RCC 7860 (cell line): ENCODE results near the gene WNK2.

Experiments
- DNase-seq: peaks from one replicate; pipeline ENCODE4 v3.0.0-alpha.2; 2015; ENCODE audit warnings: low spot score
- FAIRE-seq: peaks from 2 replicates; lab custom pipeline; 2012; peaks lifted over from hg19 to GRCh38; lab: Jason Lieb, UNC

WNK2 gene

DNA sequence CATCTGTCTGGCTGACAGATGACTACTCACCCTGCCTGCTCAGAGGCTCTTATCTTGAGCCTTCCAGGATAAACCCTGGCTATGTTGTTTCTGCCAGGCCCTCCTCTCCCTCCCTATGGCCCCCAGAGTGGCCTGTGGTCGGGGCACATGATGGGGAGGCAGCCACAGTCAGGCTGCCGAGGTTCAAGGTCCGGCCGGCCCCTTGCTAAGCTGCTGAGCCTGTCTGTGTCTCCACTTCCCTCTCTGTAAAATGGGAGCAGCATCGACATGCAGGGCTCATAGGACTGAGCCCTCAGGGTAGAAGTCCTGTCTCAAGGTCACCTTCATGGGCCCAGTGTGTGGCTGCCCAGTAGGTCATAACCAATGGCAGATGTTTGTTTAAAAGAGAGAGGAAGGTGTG, 28.5 kb downstream of the WNK2 start:
- DNase-seq, result no peak
- FAIRE-seq, result no peak

DNA sequence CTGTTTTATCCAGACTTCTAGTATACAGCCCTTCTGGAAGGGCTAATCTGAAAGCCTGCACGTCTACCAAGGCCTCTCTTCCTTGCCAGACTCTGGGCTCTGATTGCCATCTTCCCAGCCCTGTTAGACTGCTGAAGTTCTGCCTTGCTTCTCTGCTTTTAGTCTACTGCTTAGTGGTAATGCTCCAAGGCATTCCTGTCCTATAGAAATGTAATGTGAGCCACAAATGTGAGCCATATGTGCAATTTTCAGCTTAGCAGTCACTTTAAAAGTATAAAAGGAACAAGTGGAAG, 32.1 kb downstream of the WNK2 start:
- FAIRE-seq (no peak), DNase-seq (no peak)

DNA sequence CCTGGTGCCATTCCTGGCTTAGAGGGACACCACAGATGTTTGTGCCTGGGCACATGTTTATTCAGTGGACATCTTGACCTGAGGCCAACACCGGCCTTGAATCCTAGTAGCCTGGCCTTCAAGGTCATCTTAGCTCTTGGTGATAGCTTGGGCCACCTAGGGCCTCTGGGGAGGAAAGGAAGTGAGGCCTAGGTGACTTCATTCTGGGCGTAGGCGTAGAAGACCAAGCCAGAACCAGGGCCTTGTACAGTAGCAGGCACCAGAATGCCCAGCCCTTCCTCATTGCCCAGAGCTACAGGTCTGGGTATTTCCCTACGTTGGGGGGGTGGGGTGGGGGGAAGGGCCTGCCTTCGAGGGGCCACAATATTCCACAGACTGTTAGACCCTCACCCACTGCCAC, 33.8 kb downstream of the WNK2 start:
- DNase-seq (no peak), FAIRE-seq (no peak)

DNA sequence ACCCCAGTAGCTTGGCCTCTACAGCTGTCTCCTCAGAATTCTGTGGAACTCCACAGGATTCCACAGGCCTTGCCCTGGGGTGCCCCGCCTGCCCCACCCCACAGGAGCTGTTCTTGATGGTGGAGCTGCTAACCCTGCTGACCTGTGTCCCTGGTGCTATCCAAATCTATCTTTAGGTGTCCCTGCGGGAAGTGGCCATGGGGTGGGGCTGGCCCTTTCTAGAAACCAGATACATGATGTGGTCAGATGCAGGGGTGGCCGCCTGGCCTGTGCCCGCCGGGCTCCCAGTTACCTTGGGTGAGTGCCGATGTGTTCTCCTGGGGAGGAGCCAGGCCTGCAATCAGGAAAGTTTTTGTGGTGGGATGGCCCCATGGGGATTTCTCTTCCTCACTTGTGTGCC, 34.2 kb downstream of the WNK2 start:
- no peak for DNase-seq
- FAIRE-seq, result no peak

DNA sequence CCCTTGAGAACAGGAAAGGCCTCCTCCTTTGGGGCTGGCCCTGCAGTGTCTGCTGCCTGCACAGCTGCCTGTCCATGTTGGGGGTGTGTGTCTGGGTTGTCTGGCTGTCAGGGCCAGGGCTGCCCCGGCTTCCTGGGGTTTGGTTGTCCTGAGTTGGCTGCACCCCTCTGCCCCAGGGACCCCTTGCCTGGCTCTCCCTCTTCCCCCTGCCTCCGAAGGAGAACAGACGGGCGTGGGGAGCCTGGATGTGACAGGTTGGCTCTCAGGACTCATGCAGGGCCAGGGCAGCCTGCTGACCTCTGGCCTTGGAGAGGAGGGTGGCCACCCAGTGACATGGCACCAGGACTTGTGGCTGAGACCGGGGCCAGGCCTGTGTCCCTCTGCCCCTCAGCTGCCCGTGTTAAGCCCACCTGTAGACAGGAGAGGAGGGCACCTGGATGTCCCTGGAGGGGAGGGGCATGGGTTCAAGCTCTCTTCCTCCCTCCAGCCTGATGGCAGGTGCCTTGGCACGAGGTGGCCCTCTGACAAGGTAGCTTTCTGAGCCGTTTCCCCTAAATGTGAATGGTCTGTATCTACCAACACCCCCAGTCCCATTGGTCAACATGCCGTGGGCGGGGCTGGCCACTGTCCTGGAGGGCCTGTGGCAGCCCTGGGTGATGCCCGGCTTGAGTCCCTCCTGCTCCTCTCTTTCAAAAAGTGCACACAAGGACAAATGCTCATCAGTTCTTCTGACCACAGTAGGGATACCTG, 34.9 kb downstream of the WNK2 start:
- FAIRE-seq, result no peak

DNA sequence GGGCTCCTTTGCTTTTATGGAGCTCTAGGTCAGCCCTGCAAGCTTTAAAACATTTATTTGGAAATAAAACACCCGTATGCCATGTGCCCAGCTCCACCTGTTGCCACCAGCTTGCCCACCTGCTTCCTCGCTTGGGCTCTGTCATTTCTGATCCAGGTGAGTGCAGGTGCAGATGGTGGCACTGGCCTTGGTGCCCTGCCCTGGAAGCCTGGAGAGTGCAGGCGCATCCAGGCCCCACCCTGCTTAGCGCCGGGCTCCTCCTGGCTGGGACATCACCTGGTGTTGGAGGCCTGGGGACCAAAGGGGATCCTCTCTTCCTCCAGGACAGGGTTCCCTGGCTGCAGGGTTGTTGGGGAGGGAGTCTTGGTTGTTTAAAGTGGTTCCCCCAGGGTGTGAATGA, 35.8 kb downstream of the WNK2 start:
- DNase-seq (no peak), FAIRE-seq (no peak)

More for the DNA sequence above, 34.9 kb downstream of the WNK2 start:
- DNase-seq, result no peak

DNA sequence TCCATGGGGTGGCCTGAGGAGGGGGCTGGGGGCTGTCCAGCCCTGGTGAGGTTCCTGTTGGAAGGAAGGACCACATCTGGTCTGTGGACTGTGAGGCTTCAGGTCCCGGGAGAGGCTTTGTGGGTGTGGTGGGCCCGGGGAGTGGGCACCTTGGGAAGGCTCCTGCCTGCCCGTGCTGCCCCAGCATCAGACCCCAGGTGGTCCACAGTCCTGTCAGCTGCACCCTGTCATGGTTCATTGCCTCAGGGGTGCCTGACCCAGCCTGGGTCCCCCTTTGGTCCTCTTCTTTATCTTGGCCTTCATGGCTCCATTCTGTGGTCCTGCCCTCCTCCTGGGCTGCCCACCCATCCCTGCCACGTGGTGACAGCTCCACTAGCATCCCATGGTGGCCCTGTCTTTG, 36.7 kb downstream of the WNK2 start:
- DNase-seq (no peak), FAIRE-seq (no peak)

DNA sequence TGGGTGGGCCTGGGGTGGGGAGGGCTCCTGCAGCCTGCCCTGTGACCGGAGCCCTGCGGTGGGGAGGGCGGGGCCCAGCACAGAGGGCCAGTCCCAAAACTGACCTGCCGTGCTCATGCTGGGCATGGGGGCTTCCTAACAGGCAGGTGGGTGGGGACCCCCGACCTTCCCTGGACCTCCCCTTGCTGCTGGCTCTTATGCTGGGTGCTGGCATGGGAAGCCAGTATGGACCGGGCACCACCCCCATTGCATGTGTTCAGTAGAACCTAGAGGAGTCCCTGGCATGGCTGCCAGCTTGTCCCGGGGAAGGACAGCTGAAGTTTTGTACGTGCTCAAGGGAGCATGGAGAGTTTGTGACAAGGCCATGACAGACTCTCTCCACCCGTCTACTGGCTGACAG, 37.1 kb downstream of the WNK2 start:
- FAIRE-seq, result no peak

DNA sequence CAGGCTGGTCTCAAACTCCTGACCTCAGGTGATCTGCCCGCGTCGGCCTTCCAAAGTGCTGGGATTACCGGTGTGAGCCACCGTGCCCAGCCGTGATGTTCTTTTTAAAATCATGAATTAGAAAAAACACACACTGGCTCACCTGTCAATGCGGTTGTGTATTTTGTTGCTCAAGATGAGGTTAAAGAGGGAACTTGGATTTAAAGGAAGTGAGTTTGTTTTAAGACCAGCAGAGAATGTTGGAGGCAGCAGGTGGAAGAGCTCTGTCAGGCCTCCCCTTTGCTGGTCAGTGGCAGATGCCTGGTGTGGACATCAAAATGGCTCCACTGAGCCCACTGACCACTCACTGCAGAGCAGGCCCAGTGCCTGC, 38.9 kb downstream of the WNK2 start:
- no peak for FAIRE-seq

More for the DNA sequence above, 37.1 kb downstream of the WNK2 start:
- no peak for DNase-seq

DNA sequence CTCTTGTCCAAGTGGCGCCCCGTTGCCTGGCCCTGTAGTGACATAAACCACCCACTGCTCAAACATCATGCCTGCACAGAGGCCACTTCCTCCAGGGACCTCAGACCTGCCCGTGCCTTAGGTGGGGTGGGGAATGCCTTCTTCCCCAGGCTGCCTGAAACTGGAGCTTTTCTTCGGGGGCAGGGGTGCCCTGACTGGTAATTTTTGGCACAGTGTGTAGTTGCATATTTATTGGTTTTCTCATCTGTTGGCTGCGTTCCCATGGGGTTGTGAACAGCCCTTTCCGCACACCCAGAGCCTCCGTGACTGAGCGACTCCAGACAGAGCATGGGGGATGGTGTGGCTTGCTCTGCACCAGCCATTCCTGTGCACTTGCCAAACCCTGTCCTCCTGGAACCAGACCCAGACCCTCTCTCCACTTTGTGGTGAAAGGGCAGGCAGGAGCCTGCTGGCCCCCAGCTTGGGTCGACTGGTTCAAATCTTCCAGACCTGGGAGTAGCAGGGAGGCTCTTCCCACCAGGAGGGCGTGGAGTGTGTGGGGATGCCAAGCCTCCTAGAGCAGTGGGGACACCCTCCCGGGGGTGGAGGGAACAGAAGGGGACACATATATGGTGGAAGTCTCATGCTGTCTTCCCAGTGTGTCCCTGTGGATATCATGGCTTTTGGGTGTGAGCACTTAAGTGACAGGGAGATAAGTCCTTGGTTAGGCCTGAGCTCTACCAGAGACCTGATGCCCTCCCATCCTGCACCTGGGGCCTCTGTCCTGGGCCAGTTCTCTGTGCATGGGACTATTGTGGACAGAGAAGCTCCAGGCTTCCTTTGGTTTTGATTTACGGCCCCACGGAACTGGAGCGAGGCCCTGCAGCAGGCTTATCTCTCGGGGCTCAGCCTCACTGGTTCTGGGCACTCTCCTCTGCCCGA, 39.6 kb downstream of the WNK2 start:
- FAIRE-seq (no peak), DNase-seq (no peak)

More for the DNA sequence above, 38.9 kb downstream of the WNK2 start:
- DNase-seq, result no peak

DNA sequence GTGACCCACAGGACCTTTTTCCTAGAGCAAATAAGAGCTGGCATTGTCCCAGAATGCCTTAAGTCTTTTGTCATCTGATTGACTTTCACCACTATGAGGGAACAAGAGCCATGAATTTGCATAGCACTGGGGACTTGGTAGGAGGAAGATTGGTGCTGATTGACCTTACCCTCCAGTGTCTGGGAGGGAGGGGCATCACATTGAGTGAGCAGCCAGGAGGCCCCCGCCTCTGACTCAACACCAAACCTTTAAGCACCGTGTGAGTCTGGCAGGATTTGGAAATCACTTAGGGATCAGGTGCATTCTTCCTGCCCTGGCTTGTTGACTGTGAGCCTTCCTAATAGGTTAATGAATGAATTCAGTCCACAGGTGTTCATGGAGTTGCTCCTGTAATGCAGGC, 40.7 kb downstream of the WNK2 start:
- FAIRE-seq (no peak), DNase-seq (no peak)

DNA sequence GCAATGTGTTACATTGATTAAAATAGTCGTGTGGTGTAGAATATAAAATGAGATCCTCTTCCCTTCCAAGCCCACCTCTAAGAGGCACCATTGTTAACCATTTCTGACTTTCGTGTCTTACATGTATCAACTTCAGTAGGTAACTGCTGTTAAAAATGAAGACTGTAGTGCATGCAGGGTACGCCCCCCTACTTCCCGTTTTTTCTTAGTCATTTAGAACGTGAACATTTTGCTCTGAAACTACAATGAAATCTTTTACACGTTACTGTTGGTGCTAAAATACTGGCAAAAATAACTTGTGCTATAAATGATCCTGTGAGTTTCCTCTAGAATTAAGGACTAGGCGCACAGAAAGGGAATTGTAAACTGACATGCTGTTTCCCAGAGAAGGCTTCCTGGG, 41.5 kb downstream of the WNK2 start:
- FAIRE-seq (no peak), DNase-seq (no peak)

DNA sequence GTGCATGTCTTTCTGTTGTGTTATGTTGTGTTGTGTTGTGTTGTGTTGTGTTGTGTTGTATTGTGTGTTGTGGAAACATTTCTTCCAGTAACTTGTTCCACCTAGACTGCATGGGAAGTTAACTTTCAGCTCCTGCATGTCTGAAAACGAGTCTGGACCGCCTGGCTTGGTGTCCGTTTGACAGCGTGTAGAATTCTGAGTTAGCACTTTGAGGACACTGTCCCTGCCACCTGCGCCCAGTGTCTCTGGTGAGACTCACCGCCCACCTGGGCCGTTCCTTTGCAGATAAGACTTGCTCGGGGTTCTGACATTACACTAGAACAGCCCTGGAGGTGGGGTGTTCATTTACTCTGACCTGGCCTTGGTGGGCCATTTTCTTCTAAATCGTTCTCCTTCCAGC, 42.0 kb downstream of the WNK2 start:
- DNase-seq (no peak), FAIRE-seq (no peak)

DNA sequence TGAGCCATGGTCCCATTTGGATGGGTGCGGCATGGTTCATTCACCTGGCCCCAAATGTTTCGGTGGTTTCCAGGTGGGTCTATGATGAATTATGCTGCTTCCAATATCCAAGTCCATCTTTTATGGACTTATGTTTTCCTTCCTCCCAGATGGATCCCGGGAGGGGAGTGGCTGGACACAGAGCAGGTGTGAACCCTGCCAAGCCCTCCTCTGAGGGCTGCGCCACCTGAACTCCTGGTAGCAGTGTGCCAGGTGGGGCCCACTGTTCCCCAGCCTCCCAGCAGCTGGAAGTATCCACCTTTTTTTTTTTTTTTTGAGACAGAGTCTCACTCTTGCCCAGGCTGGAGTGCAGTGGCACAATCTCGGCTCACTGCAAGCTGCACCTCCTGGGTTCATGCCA, 42.9 kb downstream of the WNK2 start:
- DNase-seq (no peak), FAIRE-seq (no peak)

DNA sequence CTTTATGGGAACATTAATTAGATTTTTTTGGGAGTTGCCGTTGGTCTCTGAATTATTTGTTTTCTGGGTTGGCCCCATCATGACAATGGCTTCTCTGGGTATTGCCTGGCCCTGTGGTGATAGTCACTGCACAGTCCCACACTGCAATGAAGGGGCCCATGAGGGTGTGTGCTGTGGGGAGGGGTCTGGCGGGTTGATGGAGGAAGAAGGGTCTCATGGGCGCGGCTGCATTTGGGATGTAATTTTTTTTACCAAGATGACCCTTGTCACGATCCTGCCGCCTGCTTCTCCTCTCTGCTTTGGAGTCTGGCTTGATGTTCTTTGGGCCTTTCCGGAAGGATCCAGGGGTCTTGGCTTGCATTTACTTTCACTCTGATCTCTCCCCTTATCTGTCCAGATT, 44.1 kb downstream of the WNK2 start:
- DNase-seq (no peak), FAIRE-seq (no peak)

DNA sequence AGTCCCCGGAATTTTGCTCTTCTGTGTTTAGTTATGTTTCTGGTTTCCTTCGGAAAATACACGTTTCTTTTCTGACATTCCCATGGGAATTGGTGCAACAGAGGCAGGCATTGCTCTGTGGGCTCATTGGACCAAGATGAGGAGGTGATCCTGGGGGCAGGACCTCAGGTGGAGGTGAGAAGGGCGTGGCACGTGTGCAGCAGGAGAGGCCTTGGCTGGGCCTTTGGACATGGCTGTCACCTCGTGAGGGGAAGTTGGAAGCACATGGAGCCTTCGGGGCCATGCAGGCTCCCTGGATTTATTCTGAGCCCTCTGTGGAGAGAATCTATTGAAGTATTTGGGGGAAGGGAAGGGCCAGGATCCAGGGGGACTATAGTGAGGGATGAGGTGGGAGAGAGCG, 44.5 kb downstream of the WNK2 start:
- DNase-seq, result no peak
- FAIRE-seq, result no peak

DNA sequence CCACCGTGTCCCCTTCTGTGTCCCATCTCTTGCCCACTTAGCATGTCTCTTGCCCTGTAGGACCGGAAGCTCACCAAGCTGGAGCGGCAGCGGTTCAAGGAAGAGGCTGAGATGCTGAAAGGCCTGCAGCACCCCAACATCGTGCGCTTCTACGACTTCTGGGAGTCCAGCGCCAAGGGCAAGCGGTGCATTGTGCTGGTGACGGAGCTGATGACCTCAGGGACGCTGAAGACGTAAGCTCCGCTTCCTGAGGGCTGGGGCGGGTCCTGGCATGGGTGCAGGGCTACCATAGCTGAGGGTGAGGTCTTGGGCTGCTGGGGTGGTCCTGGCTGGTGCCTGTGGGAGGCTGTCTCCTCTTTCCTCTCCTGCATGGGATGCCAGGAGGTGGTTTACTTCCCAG, 45.7 kb downstream of the WNK2 start:
- FAIRE-seq, result no peak
- DNase-seq, result no peak

DNA sequence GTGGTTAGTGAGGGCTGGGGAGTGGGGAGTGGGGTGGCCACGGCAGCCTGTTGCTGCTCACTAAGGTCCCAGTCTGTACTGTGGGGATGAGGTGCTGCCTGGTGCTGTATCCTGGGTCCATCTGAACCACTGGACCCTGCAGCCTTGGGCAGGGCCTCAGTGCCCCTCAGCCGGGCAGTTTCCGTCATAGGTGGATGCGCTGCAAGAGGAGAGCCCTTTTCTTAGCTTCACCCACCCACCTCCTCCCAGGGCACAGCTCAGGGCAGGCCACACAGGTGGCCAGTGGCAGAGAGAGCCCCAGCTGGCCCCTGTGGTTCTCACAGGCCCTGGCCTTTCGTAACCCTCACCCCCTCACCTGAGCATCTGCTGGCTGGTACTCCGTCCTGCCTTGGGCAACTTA, 46.2 kb downstream of the WNK2 start:
- DNase-seq, result no peak
- FAIRE-seq, result no peak

DNA sequence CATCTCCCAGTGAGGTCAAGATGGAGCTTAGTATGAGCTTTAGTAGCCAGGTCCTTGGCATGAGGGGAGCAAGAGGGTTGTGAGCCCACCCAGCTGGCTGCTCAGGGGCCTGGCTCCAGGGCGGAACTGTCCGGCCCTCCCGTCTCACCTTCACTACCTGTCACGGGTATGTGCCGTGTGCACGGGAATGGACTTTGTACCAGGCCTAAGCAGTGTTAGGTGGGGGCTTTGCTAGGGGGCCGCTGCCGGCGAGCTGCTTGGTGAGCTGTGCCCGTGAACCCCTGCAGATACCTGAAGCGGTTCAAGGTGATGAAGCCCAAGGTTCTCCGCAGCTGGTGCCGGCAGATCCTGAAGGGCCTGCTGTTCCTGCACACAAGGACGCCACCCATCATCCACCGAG, 46.7 kb downstream of the WNK2 start:
- DNase-seq (no peak), FAIRE-seq (no peak)

DNA sequence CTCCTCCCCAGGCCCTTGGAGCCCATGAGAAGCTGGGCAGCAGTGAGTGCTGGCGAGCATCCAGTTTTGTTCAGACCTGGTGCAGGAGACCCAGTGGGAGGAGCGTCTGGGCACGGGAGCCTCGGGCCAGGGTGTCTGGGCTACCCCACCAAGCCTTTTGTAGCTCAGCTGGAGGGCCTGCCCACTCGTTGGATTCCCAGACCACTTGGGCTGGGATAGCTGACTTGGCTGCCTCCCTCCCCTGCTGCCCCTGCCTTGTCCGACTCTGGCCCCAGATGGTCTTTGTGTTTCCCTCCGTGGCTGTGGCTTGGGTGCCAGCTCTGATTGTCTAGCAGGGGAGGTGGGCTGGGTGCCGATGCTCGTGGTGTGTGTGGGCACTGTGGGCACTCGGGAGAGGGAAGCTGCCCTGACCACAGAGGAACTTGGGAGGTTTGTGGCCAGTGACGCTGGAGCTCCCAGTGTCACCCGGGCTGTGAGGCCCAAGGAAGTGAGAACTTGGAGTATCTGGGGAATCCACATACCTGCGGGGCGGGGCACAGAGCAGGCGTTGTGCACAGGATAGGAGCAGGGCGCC, 47.3 kb downstream of the WNK2 start:
- FAIRE-seq, result no peak
- DNase-seq, result peak; percentile 17

DNA sequence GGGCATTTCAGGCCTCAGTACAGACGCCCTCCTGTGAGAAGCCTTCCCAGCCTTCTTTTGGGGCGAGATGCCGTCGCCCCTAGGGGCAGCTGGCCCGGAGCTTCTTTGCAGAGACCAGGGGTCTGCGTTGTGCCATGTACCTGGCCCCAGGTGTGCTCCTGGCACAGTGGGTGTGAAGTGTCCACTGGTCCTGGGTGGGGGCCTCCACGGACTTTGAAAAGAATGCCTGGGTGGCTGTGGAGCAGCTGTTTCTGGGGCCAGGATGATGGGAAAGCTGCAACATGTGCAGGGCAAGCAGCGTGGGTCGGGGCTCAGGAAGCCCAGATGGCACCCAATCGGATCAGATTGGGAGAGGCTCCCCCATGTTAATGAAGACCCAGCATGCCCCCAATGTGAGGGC, 47.8 kb downstream of the WNK2 start:
- no peak for DNase-seq
- FAIRE-seq, result no peak

DNA sequence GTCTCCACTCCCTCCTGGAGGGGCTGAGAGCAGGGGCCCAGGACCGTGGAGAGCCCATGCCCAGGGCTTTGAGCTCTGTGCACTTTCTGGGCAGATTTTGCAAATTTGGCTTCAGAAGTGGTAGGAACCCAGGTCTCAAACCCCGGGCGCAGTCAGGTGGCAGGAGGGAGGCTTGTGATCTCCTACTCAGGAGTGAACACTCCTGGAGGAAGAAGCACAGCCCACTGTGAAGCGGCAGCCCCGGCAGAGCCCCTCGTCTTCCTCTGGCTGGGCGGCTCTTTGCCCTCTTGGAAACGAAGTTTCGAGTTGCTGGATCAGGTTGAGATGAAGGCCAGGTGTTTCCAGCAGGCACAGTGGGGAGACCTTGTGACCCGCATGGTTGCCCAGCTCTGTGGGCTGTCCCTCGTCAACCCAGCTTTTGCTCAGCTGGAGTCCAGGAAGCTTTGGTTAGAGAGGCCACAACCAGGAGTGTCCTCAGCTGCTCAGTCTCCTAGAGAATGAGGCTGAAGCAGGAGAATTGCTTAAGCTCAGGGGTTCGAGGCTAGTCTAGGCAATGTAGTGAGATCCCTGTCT, 48.5 kb downstream of the WNK2 start:
- no peak for DNase-seq
- FAIRE-seq, result no peak
